Right ventricle myocardium inferior (tissue), 1 donor: ENCODE results near the gene HMCN1. TPM values are rescaled to one million over a fixed set of nuclear protein-coding genes. Genes with fewer than 3 reads are reported as not detected.
"Not testable (repeated sequence)": the region's sequence is repeated elsewhere in the genome, so short reads cannot be mapped to it uniquely, and the experiment has no call there.

ENCODE experiments used
- ATAC-seq: fragments of 200-7000 bp; cut with Tn5 transposase; one replicate; pipeline ENCODE4 v1.9.1; 2020; ENCODE audit warnings: mild to moderate bottlenecking, moderate library complexity
- DNase-seq: peaks from one replicate; pipeline ENCODE4 v3.0.0; 2021; ENCODE audit errors: missing footprints
- intact Hi-C: fragments of 100-400 bp; cut with DNase I; formaldehyde crosslinking; loops from one replicate; pipeline ENCODE4 v1.11.0; 2022
- total RNA-seq: library from RNA; stranded (reverse); fragmentation: NEBNext Ultra II Directional; extraction: Animal tissue kit (Norgen Biotek cat#: 25700); gene quantifications from one replicate; pipeline ENCODE4 v1.2.1, GENCODE V29; 2021
- donor health status: DM: no; HTN: yes; CAD: no; lungs with severe emphysema.

Gene HMCN1
- total RNA-seq, 1 donor from 2014 or later = 7.6 TPM

DNA sequence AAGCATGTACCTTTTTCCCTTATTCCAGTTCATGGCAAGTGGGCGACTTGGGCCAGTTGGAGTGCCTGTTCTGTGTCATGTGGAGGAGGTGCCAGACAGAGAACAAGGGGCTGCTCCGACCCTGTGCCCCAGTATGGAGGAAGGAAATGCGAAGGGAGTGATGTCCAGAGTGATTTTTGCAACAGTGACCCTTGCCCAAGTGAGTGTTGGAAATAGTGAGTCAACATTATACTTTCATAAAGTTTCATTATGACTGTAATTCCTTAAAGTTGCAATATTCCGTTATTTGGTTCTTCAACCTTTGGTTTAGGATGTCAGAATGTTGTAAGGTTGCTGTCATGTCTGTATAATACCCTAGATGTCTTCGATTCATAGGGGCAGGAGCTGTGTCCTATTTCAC, 410.3 kb downstream of the HMCN1 start:
- intact Hi-C loops = no loop called here
- DNase-seq (no peak), ATAC-seq (no peak)

DNA sequence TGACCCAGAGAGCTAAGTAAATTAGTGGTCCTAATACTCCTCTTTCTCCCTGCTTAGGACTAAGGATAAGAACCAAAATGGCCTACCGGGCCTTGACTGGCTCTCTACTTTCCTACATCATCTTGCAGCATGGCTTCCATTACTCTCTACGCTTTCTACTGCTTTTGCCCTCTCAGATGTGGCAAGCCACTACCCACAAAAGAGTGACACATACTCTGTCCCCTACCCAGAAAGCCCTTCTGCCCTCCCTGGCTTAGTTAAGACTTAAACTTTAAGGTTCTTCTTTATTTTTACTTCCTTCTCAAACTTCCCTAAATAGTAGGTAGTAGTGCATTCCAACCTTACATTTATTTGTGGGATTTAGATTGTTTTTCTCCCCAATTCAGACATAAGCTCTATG, 412.8 kb downstream of the HMCN1 start:
- no peak for DNase-seq
- ATAC-seq = no peak
- intact Hi-C loops = no loop called here

DNA sequence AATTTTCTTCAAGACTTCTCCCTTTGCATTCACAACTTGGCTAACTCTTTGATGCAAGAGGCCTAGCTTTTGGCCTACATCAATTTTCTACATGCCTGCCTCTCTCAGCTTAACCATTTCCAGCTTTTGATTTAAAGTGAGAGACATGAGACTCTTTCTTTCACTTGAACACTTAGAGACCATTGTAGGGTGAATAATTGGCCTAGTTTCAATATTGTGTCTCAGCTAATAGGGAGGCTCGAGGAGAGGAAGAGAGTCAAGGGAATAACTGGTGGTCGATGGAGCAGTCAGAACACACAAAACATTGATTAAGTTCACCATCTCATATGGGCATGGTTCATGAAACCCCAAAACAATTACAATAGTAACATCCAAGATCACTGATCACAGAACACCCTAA, 415.4 kb downstream of the HMCN1 start:
- ATAC-seq (no peak), DNase-seq (no peak)
- intact Hi-C loops = no loop called here

DNA sequence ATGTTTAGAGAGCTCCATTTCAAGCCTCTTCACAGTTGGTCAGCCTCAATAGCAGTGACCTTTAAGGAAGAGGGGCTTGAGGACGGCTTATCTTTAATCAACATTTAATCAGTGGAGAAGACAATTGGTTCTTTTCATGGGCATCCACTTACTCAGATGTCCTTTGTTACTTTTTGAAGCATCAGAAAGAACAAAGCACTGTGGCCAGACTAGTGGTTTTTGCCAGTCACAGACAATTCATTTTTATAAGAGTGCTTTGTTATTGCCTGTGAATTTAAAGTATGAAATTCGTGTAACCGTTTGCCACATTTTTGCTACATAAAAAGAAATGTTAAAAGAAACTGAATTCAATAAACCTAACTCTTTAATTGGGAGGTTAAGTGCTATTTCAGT, 418.0 kb downstream of the HMCN1 start:
- ATAC-seq (no peak), DNase-seq (no peak)
- intact Hi-C loops = loop anchor here (5.0 kb wide), 1 partner anchor 60 kb away; no protein-coding TSS in a partner anchor

DNA sequence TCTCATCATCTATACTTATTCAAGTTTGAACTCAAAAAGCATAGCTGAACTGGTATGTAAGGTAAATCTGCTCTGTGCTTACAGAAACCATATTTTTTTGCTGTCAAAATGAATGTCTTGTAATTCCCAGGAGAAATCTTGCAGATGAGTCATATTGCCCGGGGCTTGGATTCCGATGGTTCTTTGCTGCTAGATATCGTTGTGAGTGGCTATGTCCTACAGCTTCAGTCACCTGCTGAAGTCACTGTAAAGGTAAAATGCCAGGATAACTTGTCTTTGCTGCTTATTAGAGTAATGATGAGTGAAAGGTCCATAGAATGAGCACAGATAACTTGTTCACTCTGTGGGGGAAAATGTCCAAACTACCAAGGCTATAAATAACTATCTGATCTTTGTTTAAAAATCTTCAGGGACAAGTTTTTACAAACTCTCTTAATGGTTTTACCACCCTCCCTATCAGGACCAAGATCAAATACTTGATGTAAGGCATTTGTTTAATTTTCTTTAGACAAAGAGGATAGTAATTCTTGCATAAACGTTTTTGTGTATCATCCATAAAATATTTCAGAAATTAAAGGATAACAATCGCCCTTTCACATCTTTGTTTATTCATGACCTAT, 418.5 kb downstream of the HMCN1 start:
- intact Hi-C loops = loop anchor here (5.0 kb wide), 1 partner anchor 60 kb away; no protein-coding TSS in a partner anchor
- ATAC-seq (no peak), DNase-seq (no peak)

DNA sequence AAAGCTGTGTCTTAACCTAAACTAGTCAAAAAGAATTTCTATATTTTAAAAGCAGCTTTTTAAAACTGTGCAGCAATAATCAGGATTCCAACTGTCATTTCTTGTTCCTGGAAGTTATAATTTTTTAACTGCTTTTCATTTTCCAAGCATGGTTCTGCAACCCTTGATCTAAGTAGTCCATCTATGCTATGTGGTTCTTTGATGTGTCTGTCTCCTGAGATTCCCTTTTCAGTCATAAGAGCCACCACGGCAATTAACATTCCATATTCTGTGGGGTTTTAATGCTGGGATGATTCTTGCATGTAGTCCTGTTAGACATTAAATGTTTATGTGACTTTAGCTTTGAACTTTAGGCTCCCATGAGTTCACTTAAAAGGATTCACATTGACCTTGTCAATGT, 420.5 kb downstream of the HMCN1 start:
- DNase-seq (no peak), ATAC-seq (no peak)
- intact Hi-C loops = loop anchor here (5.0 kb wide), 1 partner anchor 58 kb away; no protein-coding TSS in a partner anchor

DNA sequence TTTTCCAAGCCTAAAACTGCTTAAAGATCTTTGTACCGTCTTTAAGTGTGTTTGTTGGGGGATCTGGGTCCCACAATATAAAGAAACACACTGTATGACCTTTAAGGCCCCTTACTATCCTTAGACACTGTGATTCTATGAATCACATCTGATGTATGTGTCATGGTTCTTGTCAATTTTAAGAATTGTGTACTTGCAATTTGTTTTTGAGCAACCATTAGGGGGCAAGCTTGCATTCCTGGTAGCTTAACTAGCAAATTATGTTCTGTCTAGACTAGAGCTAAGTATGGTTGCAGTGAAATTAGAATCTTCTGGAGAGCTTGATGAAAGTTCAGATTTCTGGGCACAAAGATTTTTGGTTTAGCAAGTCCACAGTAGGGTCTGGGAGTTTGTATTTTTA, 421.4 kb downstream of the HMCN1 start:
- intact Hi-C loops = no loop called here
- ATAC-seq (no peak), DNase-seq (no peak)

DNA sequence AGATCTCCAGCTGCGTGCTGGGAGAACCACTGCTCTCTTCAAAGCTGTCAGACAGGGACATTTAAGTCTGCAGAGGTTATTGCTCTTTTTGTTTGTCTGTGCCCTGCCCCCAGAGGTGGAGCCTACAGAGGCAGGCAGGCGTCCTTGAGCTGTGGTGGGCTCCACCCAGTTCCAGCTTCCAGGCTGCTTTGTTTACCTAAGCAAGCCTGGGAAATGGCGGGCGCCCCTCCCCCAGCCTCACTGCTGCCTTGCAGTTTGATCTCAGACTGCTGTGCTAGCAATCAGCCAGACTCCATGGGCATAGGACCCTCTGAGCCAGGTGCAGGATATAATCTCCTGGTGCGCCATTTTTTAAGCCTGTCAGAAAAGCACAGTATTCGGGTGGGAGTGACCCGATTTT, 428.7 kb downstream of the HMCN1 start:
- DNase-seq, ATAC-seq, intact Hi-C loops: not testable (repeated sequence)

DNA sequence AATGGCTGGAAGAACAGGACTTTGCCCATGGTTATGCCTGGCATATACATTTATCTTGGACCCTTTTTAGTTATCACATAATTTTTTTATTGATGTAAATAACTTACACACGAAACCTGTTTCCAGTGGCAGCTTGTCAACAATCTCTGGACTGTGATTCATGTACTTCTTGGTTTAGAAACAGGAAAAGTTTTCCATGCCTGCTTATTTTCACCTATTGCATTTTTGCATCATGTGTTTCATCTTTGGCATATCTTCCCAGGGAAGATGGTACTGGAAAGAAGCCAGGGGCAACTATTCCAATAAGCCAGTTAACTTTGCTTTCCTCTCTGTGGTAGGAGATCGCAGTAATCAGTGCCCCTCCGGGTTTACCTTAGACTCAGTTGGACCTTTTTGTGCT, 430.6 kb downstream of the HMCN1 start:
- no peak for ATAC-seq

DNA sequence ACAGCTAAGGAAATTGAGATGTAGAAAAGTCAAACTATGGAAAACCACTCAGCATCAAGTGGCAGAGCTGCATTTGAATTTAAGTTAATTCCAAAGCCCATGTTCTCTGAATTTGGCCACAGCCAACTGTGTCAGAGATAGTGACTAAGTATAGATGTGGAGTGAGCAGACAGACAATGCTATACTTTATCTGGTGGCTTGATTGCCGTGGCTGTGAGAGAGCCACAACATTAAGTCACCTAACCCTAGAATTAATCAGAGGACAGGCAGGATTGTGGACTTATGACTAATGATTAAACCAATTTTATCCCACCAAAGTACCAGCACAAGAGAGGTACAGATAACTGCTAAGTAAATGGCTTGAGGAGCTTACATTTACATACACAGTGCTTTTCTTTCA, 431.1 kb downstream of the HMCN1 start:
- ATAC-seq = no peak
- intact Hi-C loops = no loop called here

More for the DNA sequence above, 430.6 kb downstream of the HMCN1 start:
- intact Hi-C loops = no loop called here
- no peak for DNase-seq

DNA sequence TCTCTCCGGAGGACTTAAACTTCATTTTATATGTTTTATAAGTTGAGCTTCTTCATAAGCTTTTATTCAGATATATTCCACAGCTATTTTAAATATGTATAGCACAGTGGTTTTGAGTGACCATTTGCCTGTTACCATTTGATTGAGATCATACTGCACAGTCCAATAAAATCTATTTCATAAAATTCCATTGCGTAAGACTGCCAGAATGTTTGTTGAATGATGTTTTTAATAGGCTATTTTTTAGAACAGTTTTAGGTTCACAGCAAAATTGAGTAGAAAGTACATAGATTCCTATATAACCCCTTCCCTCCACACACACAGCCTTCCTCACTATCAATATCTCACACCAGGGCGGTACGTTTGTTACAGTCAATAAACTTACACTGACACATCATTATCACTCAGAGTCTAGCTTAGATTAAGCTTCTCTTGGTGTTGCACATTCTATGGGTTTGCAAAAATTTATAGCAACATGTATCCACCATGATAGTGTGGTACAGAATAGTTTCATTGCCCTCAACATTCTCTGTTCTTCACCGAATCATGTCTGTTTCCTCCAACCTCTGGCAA, 433.0 kb downstream of the HMCN1 start:
- intact Hi-C loops = no loop called here
- DNase-seq (no peak), ATAC-seq (no peak)

More for the DNA sequence above, 431.1 kb downstream of the HMCN1 start:
- no peak for DNase-seq

DNA sequence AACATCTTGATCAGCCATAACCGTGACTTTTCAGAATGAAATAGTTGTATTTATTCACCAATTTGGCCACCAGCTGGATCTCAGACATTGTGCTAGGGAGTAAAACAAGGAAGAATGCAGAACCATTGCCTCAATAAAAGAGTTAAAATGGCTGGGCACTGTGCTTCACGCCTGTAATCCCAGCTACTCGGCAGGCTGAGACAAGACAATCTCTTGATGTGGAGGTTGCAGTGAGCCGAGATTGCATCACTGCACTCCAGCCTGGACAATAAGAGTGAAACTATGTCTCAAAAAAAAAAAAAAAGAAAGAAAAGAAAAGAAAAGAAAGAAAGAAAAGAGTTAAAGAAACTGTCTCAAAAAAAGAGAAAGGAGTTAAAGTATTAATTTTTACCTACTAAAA, 441.4 kb downstream of the HMCN1 start:
- ATAC-seq (no peak), DNase-seq (no peak)
- intact Hi-C loops = loop anchor here (5.0 kb wide), 1 partner anchor 753 kb away; no protein-coding TSS in a partner anchor

DNA sequence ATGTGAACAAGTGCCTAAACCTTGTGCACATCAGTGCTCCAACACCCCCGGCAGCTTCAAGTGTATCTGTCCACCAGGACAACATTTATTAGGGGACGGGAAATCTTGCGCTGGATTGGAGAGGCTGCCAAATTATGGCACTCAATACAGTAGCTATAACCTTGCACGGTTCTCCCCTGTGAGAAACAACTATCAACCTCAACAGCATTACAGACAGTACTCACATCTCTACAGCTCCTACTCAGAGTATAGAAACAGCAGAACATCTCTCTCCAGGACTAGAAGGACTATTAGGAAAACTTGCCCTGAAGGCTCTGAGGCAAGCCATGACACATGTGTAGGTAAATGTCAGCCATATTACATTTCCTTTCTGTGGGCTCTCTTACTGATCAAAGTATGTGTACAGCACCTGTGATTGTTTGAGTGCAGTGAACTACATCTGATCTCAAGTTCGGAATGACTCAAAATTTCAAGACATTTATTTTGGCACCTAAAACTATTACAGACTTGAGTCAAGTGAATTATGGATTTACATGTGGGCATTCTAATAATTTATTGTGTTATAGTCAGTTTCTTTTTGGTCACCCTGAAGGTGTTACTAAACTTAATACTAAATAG, 444.3 kb downstream of the HMCN1 start:
- ATAC-seq (no peak), DNase-seq (no peak)

DNA sequence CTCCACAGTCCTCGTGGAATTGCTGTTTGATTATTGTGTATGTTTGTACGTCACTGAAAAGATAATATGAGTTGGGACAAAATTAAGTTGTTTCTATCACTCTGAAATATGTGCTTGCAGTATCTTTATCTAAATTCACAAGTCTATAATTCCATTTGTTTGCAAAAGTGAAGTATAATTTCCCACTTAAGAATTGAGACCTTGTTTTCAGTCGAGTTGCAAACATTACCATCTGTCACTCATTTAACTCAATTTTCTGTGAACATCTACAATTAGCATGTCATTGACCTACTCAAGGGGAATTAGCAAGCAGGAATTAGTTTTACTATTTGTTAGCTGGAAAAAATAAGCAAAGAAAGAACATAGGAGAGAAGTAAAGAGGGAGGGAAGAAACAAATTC, 445.0 kb downstream of the HMCN1 start:
- ATAC-seq = no peak
- intact Hi-C loops = loop anchor here (5.0 kb wide), 1 partner anchor 757 kb away; no protein-coding TSS in a partner anchor

More for the DNA sequence above, 444.3 kb downstream of the HMCN1 start:
- intact Hi-C loops = loop anchor here (5.0 kb wide), 1 partner anchor 756 kb away; no protein-coding TSS in a partner anchor

DNA sequence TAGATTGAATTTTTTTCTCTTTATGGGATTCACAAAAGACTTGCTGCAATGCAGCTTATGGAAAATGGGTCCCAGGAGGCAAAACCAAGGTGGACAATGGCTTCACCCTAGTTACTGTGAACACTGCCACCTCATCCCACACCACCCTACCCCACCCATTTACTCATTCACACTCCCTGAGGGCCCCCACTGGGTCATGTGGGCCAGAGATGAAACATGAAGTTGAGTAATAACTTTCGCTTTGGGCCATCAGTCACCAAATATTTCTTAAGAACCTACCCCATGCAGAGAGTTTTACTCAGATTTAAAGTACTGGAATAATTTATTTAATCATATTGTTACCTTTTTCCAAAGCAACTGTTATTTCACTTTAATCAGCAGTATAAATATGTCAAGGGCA, 449.0 kb downstream of the HMCN1 start:
- intact Hi-C loops = no loop called here
- DNase-seq (no peak), ATAC-seq (peak; percentile 44)

More for the DNA sequence above, 445.0 kb downstream of the HMCN1 start:
- no peak for DNase-seq

DNA sequence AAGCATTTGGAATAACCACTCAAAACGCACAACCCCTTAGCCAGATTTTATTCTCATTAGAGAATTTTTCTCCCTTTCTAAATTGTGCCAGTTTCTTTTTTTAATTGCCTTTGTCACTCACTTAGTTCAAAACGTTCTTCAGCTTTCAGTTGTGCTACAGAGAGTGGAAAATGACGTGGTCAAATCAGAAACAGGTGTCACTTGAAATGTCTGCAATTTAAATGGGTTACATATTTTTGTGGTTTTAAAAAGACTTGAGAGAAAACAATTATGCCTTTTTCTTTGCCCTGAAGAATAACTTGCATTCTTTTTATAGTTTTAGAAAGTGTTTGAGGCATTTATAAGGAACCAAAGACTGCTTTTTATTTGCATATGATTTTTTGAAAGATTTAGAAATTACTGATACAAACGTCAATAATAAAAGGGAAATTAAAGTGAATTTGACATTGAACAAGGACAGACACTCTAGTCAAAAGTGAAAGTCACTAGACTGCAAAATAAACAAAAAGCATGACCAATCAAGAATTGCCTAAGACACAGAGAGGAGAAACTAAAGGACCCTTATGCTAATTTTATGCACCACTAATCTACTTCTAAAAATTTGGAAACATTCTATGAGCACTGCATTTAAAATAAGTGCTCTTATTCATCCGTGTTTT, 449.9 kb downstream of the HMCN1 start:
- no peak for ATAC-seq
- intact Hi-C loops = no loop called here
- no peak for DNase-seq

DNA sequence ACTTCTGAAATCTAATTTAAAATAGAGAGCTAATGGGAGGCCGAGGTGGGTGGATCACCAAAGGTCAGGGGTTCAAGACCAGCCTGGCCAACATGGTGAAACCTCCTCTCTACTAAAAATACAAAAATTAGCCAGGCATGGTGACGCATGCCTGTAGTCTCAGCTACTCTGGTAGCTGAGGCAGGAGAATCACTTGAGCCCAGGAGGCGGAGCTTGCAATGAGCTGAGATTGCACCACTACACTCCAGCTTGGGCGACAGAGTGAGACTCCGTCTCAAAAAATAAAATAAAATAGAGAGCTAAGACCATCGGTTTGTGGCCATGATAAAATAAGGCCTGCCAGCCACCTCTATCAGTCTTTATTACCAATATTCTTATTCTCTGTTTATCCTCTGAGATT, 452.1 kb downstream of the HMCN1 start:
- DNase-seq, intact Hi-C loops, ATAC-seq: not testable (repeated sequence)

DNA sequence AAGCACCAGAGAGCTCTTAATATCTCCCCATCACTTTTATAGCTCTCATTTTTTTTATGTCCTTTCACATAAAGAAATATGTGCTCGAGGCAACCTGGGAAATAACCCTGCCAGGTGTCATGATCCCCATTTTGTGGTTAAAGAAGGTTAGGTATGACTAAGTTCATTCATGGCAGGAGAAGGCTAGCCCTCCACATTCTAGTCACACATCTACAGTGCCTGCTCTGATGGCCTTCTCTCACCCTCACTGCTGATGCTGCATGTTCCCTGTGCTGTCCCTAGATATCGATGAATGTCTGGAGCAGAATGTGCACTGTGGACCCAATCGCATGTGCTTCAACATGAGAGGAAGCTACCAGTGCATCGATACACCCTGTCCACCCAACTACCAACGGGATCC, 453.4 kb downstream of the HMCN1 start:
- no peak for ATAC-seq
- no peak for DNase-seq
- intact Hi-C loops = no loop called here

DNA sequence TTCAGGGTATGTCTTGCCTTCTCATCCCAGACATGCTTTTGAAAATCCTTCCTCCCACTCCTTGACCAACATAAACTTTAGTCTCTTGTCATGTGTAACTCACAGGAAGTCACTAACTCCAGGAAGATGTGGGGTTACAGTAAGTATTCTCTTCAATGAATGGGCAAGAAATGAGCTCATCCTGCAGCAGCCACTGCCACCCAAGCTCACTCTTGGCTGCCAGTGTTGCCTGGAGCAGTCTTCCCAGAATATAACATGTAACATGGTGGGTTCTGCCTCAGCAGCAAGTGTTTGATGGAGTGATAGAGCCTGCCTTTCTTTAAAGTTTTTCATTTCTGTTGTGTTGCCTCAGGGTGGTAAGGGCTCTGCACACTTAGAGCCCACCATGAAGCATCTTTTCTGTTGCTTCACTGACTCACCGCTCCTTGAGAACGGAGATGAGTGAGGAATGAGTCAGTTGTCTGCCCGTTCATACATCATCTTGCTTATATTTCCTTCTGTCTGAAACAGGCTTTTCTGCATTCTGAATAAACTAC, 453.9 kb downstream of the HMCN1 start:
- ATAC-seq (no peak), DNase-seq (no peak)
- intact Hi-C loops = no loop called here
